HCT116 (cell line): ENCODE results near the gene LTB4R2. TPM values are rescaled to one million over a fixed set of nuclear protein-coding genes. Genes with fewer than 3 reads are reported as not detected.

Experiments
- ATAC-seq: fragments of 200-7000 bp; cut with Tn5 transposase; 2 replicates; pipeline ENCODE4 v1.9.1; 2020; ENCODE audit warnings: mild to moderate bottlenecking, moderate library complexity
- BruUV-seq: library from RNA; stranded (reverse); fragments of 400-500 nt; replicated peaks from 2 replicates; lab custom pipeline; 2021; lab: Mats Ljungman, UMichigan
- CTCF ChIA-PET: fragments of 300-600 bp; sonication (Branson Sonifier 250); formaldehyde crosslinking; loops from one replicate; lab custom pipeline; 2021; ENCODE audit warnings: antibody characterized with exemption; lab: Charles Lee
- POLR2A ChIA-PET: fragments of 300-600, 350-600 bp; sonication (Branson Sonifier 250); formaldehyde crosslinking; loops from one replicate; lab custom pipeline; 2021; ENCODE audit warnings: antibody characterized with exemption; lab: Charles Lee
- RAD21 ChIA-PET, 2 experiments: fragments of 300-600 bp; sonication (Branson Sonifier 250); formaldehyde crosslinking; loops; one replicate each; lab custom pipeline; 2023; ENCODE audit warnings: low total read pairs in 2 of 2; ENCODE audit not compliant: uncharacterized antibody in 2 of 2, unreplicated experiment in 2 of 2, low non-redundant PET in 1 of 2; lab: Charles Lee
- DNase-seq: peaks from one replicate; pipeline ENCODE4 v3.0.0-alpha.2; 2010; ENCODE audit warnings: low read depth, low spot score
- H2AFZ ChIP-seq: fragments of 200-600 bp; shearing (Covaris generic), sonication (generic); 2 replicates; pipeline ENCODE4 v1.6.1; 2017; ENCODE audit warnings: low read depth, mixed run types, mixed read lengths, antibody characterized with exemption, low read length; ENCODE audit not compliant: poor library complexity, severe bottlenecking
- H3K27ac ChIP-seq: 2 replicates; pipeline ENCODE4 v1.5.1; 2012; ENCODE audit warnings: low read depth, low read length
- H3K27me3 ChIP-seq: fragments of 200-600 bp; sonication (generic); 2 replicates; pipeline ENCODE4 v1.6.1; 2016; ENCODE audit warnings: mixed run types, low read length, mixed read lengths; ENCODE audit not compliant: insufficient read depth
- H3K36me3 ChIP-seq, 2 experiments: fragments of 200-500 bp in 1 of 2; fragments of 200-600 bp in 1 of 2; sonication (Bioruptor generic) in 1 of 2; sonication (generic) in 1 of 2; 2 replicates each; pipeline versions ENCODE4 v1.5.1 to v1.6.1; 2014 to 2016; ENCODE audit warnings: low read length in 2 of 2, inconsistent platforms in 1 of 2, mixed read lengths in 1 of 2, mixed run types in 1 of 2; ENCODE audit not compliant: insufficient read depth in 2 of 2, control insufficient read depth in 1 of 2
- H3K4me1 ChIP-seq, 2 experiments: fragments of 200-600 bp in 1 of 2; sonication (generic) in 1 of 2; 2 replicates each; pipeline versions ENCODE4 v1.5.1 to v1.6.1; 2012 to 2017; ENCODE audit warnings: low read length in 2 of 2, inconsistent platforms in 1 of 2, mild to moderate bottlenecking in 1 of 2, mixed read lengths in 1 of 2, mixed run types in 1 of 2, moderate library complexity in 1 of 2; ENCODE audit not compliant: insufficient read depth in 2 of 2, control insufficient read depth in 1 of 2
- H3K4me2 ChIP-seq: fragments of 200-600 bp; sonication (generic); 2 replicates; pipeline ENCODE4 v1.6.1; 2017; ENCODE audit warnings: mixed run types, low read length, mixed read lengths
- H3K4me3 ChIP-seq, 2 experiments: fragments of 200-600 bp in 1 of 2; sonication (generic) in 1 of 2; replicated peaks in 1 of 2; 2 replicates each; pipeline ENCODE4 v1.5.1; 2011 to 2016; ENCODE audit warnings: low read length in 2 of 2, control low read depth in 1 of 2, low read depth in 1 of 2, mild to moderate bottlenecking in 1 of 2, mixed read lengths in 1 of 2, mixed run types in 1 of 2
- H3K79me2 ChIP-seq: fragments of 200-600 bp; sonication (generic); 2 replicates; pipeline ENCODE4 v1.6.1; 2017; ENCODE audit warnings: mild to moderate bottlenecking, mixed run types, low read length, moderate library complexity, mixed read lengths; ENCODE audit not compliant: insufficient read depth
- H3K9ac ChIP-seq: fragments of 200-600 bp; sonication (generic); 2 replicates; pipeline ENCODE4 v1.6.1; 2016; ENCODE audit warnings: low read length, mixed read lengths
- H3K9me2 ChIP-seq: fragments of 200-600 bp; sonication (generic), shearing (Covaris generic); 2 replicates; pipeline ENCODE4 v1.6.1; 2017; ENCODE audit warnings: mixed run types, mild to moderate bottlenecking, moderate library complexity; ENCODE audit not compliant: insufficient read depth
- H3K9me3 ChIP-seq, 2 experiments: fragments of 200-500 bp in 1 of 2; fragments of 200-600 bp in 1 of 2; sonication (Bioruptor generic) in 1 of 2; sonication (generic) in 1 of 2; 2 replicates each; pipeline ENCODE4 v1.6.1; 2014 to 2017; ENCODE audit warnings: low read length in 2 of 2, mixed read lengths in 2 of 2, inconsistent platforms in 1 of 2, low read depth in 1 of 2, mild to moderate bottlenecking in 1 of 2, mixed run types in 1 of 2, moderate library complexity in 1 of 2; ENCODE audit not compliant: control insufficient read depth in 1 of 2, insufficient read depth in 1 of 2
- H4K20me1 ChIP-seq: fragments of 200-600 bp; sonication (generic), shearing (Covaris generic); 2 replicates; pipeline ENCODE4 v1.6.1; 2017; ENCODE audit warnings: mixed run types, mild to moderate bottlenecking, moderate library complexity; ENCODE audit not compliant: insufficient read depth
- CEBPB ChIP-seq: IDR thresholded peaks from 2 replicates; pipeline ENCODE4 v1.6.1; 2012; ENCODE audit warnings: low read depth
- EGR1 ChIP-seq: IDR thresholded peaks from 2 replicates; pipeline ENCODE4 v1.6.1; 2012; ENCODE audit warnings: low read depth
- ELF1 ChIP-seq: IDR thresholded peaks from 2 replicates; pipeline ENCODE4 v1.6.1; 2012; ENCODE audit warnings: low read depth, borderline replicate concordance
- EZH2 ChIP-seq: fragments of 200-600 bp; sonication (generic); IDR thresholded peaks from 2 replicates; pipeline ENCODE4 v1.6.1; 2017; ENCODE audit warnings: antibody characterized with exemption, mixed run types
- EZH2phosphoT487 ChIP-seq: fragments of 200-600 bp; IDR thresholded peaks from 2 replicates; pipeline ENCODE4 v1.6.1; 2018; ENCODE audit warnings: antibody characterized with exemption, borderline replicate concordance
- POLR2A ChIP-seq: IDR thresholded peaks from 2 replicates; pipeline ENCODE4 v1.7.0; 2011; ENCODE audit warnings: borderline replicate concordance; ENCODE audit not compliant: insufficient read depth, insufficient read length; ENCODE audit errors: extremely low read depth
- POLR2AphosphoS5 ChIP-seq: IDR thresholded peaks from 2 replicates; pipeline ENCODE4 v1.6.1; 2011; ENCODE audit warnings: mild to moderate bottlenecking, low read depth, low read length, moderate library complexity
- YY1 ChIP-seq: IDR thresholded peaks from 2 replicates; pipeline ENCODE4 v1.6.1; 2011; ENCODE audit warnings: low read length, low read depth, moderate library complexity, mild to moderate bottlenecking; ENCODE audit not compliant: insufficient replicate concordance; ENCODE audit errors: extremely low read depth
- ZFX ChIP-seq: fragments of 450-650 bp; IDR thresholded peaks from 2 replicates; pipeline ENCODE4 v1.6.1; 2017
- intact Hi-C: fragments of 100-400 bp; cut with micrococcal nuclease; formaldehyde crosslinking; loops from 2 replicates; pipeline ENCODE4 v1.10.0; 2022
- total RNA-seq: library from RNA; stranded (reverse); gene quantifications from one replicate; pipeline ENCODE4 v1.2.1, GENCODE V29; 2021; ENCODE audit not compliant: unreplicated experiment
- TF ChIP-seq, protein P1 (sequence below): IDR thresholded peaks from 2 replicates; pipeline ENCODE4 v1.6.1; 2012
- TF ChIP-seq, protein P2 (sequence below): IDR thresholded peaks from 2 replicates; pipeline ENCODE4 v1.6.1; 2012; ENCODE audit warnings: low read depth

Gene LTB4R2
- total RNA-seq, 1 experiment from 2014 or later = 15.4 TPM

- ChIA-PET POLR2A (interaction anchor here (2.2 kb wide), 1 partner anchor 10 kb away, joined by 8 read pairs; the partner anchor contains the start of gene RABGGTA), CTCF (no interaction called here)
- no peak overlapping the region for H3K4me3 ChIP-seq
Observed at GRCh38 chr14:24261256-24261968, 48.5 kb upstream of the LTB4R2 start.

More at GRCh38 chr14:24261256-24261968, 48.5 kb upstream of the LTB4R2 start:
- no peak for ATAC-seq
- H3K9me3 ChIP-seq = no peaks in the 10 kb centered on the region
- RAD21 ChIA-PET = no interaction called here
- DNase-seq = no peak
- no peaks in the 10 kb centered on the region for H4K20me1 ChIP-seq
- no peaks in the 10 kb centered on the region for H3K27me3 ChIP-seq
- BruUV-seq = no TSS peak
- no peak overlapping the region for H2AFZ ChIP-seq
- H3K27ac ChIP-seq = no peak overlapping the region
- H3K4me2 ChIP-seq = no peak overlapping the region
- peaks cover 10 to 14% of the 10 kb centered on the region in 2 experiments for H3K4me1 ChIP-seq
- intact Hi-C loops = no loop called here
- TF ChIP-seq CEBPB (no peak), POLR2A (no peak), EZH2phosphoT487 (no peak), ELF1 (no peak), ZFX (no peak), EGR1 (no peak), EZH2 (no peak), YY1 (no peak), POLR2AphosphoS5 (no peak)
- TF ChIP-seq, protein P1, sequence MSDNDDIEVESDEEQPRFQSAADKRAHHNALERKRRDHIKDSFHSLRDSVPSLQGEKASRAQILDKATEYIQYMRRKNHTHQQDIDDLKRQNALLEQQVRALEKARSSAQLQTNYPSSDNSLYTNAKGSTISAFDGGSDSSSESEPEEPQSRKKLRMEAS = no peak
- TF ChIP-seq, protein P2, sequence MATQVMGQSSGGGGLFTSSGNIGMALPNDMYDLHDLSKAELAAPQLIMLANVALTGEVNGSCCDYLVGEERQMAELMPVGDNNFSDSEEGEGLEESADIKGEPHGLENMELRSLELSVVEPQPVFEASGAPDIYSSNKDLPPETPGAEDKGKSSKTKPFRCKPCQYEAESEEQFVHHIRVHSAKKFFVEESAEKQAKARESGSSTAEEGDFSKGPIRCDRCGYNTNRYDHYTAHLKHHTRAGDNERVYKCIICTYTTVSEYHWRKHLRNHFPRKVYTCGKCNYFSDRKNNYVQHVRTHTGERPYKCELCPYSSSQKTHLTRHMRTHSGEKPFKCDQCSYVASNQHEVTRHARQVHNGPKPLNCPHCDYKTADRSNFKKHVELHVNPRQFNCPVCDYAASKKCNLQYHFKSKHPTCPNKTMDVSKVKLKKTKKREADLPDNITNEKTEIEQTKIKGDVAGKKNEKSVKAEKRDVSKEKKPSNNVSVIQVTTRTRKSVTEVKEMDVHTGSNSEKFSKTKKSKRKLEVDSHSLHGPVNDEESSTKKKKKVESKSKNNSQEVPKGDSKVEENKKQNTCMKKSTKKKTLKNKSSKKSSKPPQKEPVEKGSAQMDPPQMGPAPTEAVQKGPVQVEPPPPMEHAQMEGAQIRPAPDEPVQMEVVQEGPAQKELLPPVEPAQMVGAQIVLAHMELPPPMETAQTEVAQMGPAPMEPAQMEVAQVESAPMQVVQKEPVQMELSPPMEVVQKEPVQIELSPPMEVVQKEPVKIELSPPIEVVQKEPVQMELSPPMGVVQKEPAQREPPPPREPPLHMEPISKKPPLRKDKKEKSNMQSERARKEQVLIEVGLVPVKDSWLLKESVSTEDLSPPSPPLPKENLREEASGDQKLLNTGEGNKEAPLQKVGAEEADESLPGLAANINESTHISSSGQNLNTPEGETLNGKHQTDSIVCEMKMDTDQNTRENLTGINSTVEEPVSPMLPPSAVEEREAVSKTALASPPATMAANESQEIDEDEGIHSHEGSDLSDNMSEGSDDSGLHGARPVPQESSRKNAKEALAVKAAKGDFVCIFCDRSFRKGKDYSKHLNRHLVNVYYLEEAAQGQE = no peak
- no peaks in the 10 kb centered on the region for H3K9me2 ChIP-seq
- no peaks in the 10 kb centered on the region for H3K79me2 ChIP-seq
- no peak overlapping the region for H3K9ac ChIP-seq
- H3K36me3 ChIP-seq = no peaks in the 10 kb centered on the region
